SK-N-SH treated with all-trans-retinoic acid at 6 μM for 48 hours (cell line): Measurements from ENCODE around the gene UHMK1.

Experiments used
- CREB5 ChIP-seq: fragments of 250-450 bp; sonication (Bioruptor Pico); IDR thresholded peaks from 2 replicates; pipeline ENCODE4 v1.5.1; 2020; ENCODE audit warnings: low read depth, mild to moderate bottlenecking, moderate library complexity
- OSR1 ChIP-seq: fragments of 250-450 bp; sonication (Bioruptor Pico); IDR thresholded peaks from 2 replicates; pipeline ENCODE4 v1.8.0; 2022; ENCODE audit warnings: moderate library complexity, mild to moderate bottlenecking, inconsistent platforms
- ZFP3 ChIP-seq: fragments of 250-450 bp; sonication (Bioruptor Pico); IDR thresholded peaks from 2 replicates; pipeline ENCODE4 v1.5.0; 2020; ENCODE audit warnings: mild to moderate bottlenecking, moderate library complexity

- TF ChIP-seq CREB5 (no peak), ZFP3 (CRISPR knock-in tag) (no peak), OSR1 (CRISPR knock-in tag) (no peak; the same call in 1 of the 2 replicates)
Observed at GRCh38 chr1:162541619-162542141, 44.1 kb downstream of the UHMK1 start.
